ENCODE data around the gene FOXJ2. TPM values are rescaled to one million over a fixed set of nuclear protein-coding genes. Genes with fewer than 3 reads are reported as not detected.

The FOXJ2 gene
- polyA plus RNA-seq, 1 of the 3 experiments (the other 2 are of a cell fraction), result 3.4 TPM

- no peaks in the 10 kb centered on the region for H3K9me2 ChIP-seq
- ChIA-PET POLR2A (interaction anchor here (0.7 kb wide), 1 partner anchor 8 kb away, joined by 3 read pairs; no protein-coding TSS in a partner anchor), CTCF (no interaction called here)
- H3K27ac ChIP-seq (ENCODE audit: low read depth in 2 of 2, low read length in 1 of 2), result no peak overlapping the region
- TF ChIP-seq NRF1 (IDR thresholded peaks at IDR 0.05; ENCODE audit: low read depth, low read length) (no peak), EZH2phosphoT487 (IDR thresholded peaks at IDR 0.05; ENCODE audit: borderline replicate concordance, low read depth) (peak; percentile 18; the same call in 1 of the 2 replicates)
- peak overlapping the region in 1 of 2 experiments; percentile 7; a peak in 1 of 4 replicates for H3K4me3 ChIP-seq (ENCODE audit: low read depth in 2 of 2, low read length in 1 of 2)
- H3K9ac ChIP-seq, result no peak overlapping the region
- peak; percentile 33 for DNase-seq
- peaks cover 51% of the 10 kb centered on the region for H3K27me3 ChIP-seq (ENCODE audit: insufficient read depth)
- H3K9me3 ChIP-seq, result no peaks in the 10 kb centered on the region
- no peak overlapping the region for H2AFZ ChIP-seq (ENCODE audit: low read depth)
- no peaks in the 10 kb centered on the region for H3K36me3 ChIP-seq (replicated peaks in 1 of 2; ENCODE audit: control insufficient read depth in 1 of 2, insufficient read depth in 2 of 2, low read length in 1 of 2)
- no peaks in the 10 kb centered on the region for H4K20me1 ChIP-seq (ENCODE audit: insufficient read depth)
- H3K4me2 ChIP-seq, result peak overlapping the region; percentile 50
- no peaks in the 10 kb centered on the region for H3K79me2 ChIP-seq (ENCODE audit: insufficient read depth)
- no peaks in the 10 kb centered on the region for H3F3A ChIP-seq (replicated peaks; ENCODE audit: insufficient read depth)
- 8% methylated on average over 17 of the region's 58 CpGs for WGBS (ENCODE audit: low lambda C conversion rate)
- no peaks in the 10 kb centered on the region for H3K4me1 ChIP-seq (ENCODE audit: control insufficient read depth in 1 of 2, insufficient read depth in 2 of 2, low read depth in 1 of 2, low read length in 1 of 2)
Observed at GRCh38 chr12:8018666-8019581, 13.6 kb upstream of the FOXJ2 start.

- Histone ChIP-seq H3F3A (replicated peaks; ENCODE audit: insufficient read depth) (peaks cover 25% of the 10 kb centered on the region), H3K9me3 (no peaks in the 10 kb centered on the region), H3K4me3 (ENCODE audit: low read depth in 2 of 2, low read length in 1 of 2) (peak overlapping the region; percentile 58 to 61), H3K4me1 (ENCODE audit: control insufficient read depth in 1 of 2, insufficient read depth in 2 of 2, low read depth in 1 of 2, low read length in 1 of 2) (no peaks in the 10 kb centered on the region), H3K79me2 (ENCODE audit: insufficient read depth) (no peaks in the 10 kb centered on the region), H3K27ac (ENCODE audit: low read depth in 2 of 2, low read length in 1 of 2) (peak overlapping the region; percentile 93 to 100), H3K27me3 (ENCODE audit: insufficient read depth) (no peaks in the 10 kb centered on the region; the same call in 1 of the 2 replicates), H3K36me3 (replicated peaks in 1 of 2; ENCODE audit: control insufficient read depth in 1 of 2, insufficient read depth in 2 of 2, low read length in 1 of 2) (no peaks in the 10 kb centered on the region), H3K9me2 (no peaks in the 10 kb centered on the region), H3K9ac (peak overlapping the region; percentile 92), H2AFZ (ENCODE audit: low read depth) (peak overlapping the region; percentile 100), H3K4me2 (peak overlapping the region; percentile 91), H4K20me1 (ENCODE audit: insufficient read depth) (no peaks in the 10 kb centered on the region)
- WGBS (ENCODE audit: low lambda C conversion rate), result under 1% methylated on average over 27 of the region's 27 CpGs
- CTCF ChIA-PET, result interaction anchor here (0.9 to 1.0 kb wide), 2 partner anchors 20 to 220 kb away, joined by 3 read pairs; no protein-coding TSS in a partner anchor
- DNase-seq, result peak; percentile 95
- POLR2A ChIA-PET, result interaction anchor here (0.6 kb wide), 1 partner anchor 7 kb away, joined by 3 read pairs; no protein-coding TSS in a partner anchor
- TF ChIP-seq IRF3 (IDR thresholded peaks at IDR 0.05; ENCODE audit: low read depth, low read length) (peak; percentile 66), SMC3 (IDR thresholded peaks at IDR 0.05; ENCODE audit: low read depth, low read length) (no peak), POLR2AphosphoS5 (IDR thresholded peaks at IDR 0.05; ENCODE audit: low read depth, low read length) (peak; percentile 92), FOSL2 (IDR thresholded peaks at IDR 0.05; ENCODE audit: borderline replicate concordance, low read depth) (peak; percentile 32; the same call in 1 of the 2 replicates), EZH2phosphoT487 (IDR thresholded peaks at IDR 0.05; ENCODE audit: borderline replicate concordance, low read depth) (no peak), TAF1 (IDR thresholded peaks at IDR 0.05; ENCODE audit: borderline replicate concordance, low read depth, low read length) (0 out of 2 replicates have a peak, but pooled peaks have one; percentile 39), CHD2 (IDR thresholded peaks at IDR 0.05; ENCODE audit: low read length, partially characterized antibody) (peak; percentile 63), YY1 (IDR thresholded peaks at IDR 0.05; ENCODE audit: low read depth) (0 out of 2 replicates have a peak, but pooled peaks have one; percentile 34), RCOR1 (IDR thresholded peaks at IDR 0.05; ENCODE audit: low read length) (no peak; the same call in 1 of the 2 replicates), ELF1 (IDR thresholded peaks at IDR 0.05) (peak; percentile 49; the same call in 1 of the 2 replicates), ZBTB33 (IDR thresholded peaks at IDR 0.05; ENCODE audit: borderline replicate concordance, low read depth) (no peak), TCF12 (IDR thresholded peaks at IDR 0.05) (peak; percentile 33; the same call in 1 of the 2 replicates), PBX3 (IDR thresholded peaks at IDR 0.05) (peak; percentile 99), GABPA (IDR thresholded peaks at IDR 0.05; ENCODE audit: low read depth) (peak; percentile 80)
Observed at GRCh38 chr12:8026291-8026900, 6.1 kb upstream of the FOXJ2 start.

Measured in SK-N-SH (cell line).